ENCODE results near the gene DPM1. TPM values are rescaled to one million over a fixed set of nuclear protein-coding genes. Genes with fewer than 3 reads are reported as not detected.

DPM1 gene
- total RNA-seq, 1 experiment from 2014 or later = 65.5 TPM

- no peak for TF ChIP-seq EZH2 (IDR thresholded peaks at IDR 0.05)
- TF ChIP-seq CBX3 (IDR thresholded peaks at IDR 0.05; ENCODE audit: low read depth) = no peak
- TF ChIP-seq, protein P1, sequence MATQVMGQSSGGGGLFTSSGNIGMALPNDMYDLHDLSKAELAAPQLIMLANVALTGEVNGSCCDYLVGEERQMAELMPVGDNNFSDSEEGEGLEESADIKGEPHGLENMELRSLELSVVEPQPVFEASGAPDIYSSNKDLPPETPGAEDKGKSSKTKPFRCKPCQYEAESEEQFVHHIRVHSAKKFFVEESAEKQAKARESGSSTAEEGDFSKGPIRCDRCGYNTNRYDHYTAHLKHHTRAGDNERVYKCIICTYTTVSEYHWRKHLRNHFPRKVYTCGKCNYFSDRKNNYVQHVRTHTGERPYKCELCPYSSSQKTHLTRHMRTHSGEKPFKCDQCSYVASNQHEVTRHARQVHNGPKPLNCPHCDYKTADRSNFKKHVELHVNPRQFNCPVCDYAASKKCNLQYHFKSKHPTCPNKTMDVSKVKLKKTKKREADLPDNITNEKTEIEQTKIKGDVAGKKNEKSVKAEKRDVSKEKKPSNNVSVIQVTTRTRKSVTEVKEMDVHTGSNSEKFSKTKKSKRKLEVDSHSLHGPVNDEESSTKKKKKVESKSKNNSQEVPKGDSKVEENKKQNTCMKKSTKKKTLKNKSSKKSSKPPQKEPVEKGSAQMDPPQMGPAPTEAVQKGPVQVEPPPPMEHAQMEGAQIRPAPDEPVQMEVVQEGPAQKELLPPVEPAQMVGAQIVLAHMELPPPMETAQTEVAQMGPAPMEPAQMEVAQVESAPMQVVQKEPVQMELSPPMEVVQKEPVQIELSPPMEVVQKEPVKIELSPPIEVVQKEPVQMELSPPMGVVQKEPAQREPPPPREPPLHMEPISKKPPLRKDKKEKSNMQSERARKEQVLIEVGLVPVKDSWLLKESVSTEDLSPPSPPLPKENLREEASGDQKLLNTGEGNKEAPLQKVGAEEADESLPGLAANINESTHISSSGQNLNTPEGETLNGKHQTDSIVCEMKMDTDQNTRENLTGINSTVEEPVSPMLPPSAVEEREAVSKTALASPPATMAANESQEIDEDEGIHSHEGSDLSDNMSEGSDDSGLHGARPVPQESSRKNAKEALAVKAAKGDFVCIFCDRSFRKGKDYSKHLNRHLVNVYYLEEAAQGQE (IDR thresholded peaks at IDR 0.05; ENCODE audit: low read depth) = no peak
Measured at GRCh38 chr20:50932691-50933280, 25.5 kb downstream of the DPM1 start (continued).

GRCh38 chr20:50932016-50932485 lies 26.3 kb downstream of the DPM1 start:
- H3K4me1 ChIP-seq (ENCODE audit: control insufficient read depth in 1 of 2, insufficient read depth in 2 of 2, low read length in 2 of 2) = peaks cover 4 to 27% of the 10 kb centered on the region in 2 experiments; a peak in 3 of 4 replicates
- H3K4me3 ChIP-seq (replicated peaks in 1 of 2; ENCODE audit: low read depth in 1 of 2, low read length in 2 of 2) = peak overlapping the region in 1 of 2 experiments; percentile 55; a peak in 1 of 4 replicates
- ChIA-PET RAD21 (ENCODE audit: low non-redundant PET in 1 of 2, low total read pairs in 2 of 2, uncharacterized antibody in 2 of 2, unreplicated experiment in 2 of 2) (interaction anchor here in 1 of 2 experiments (0.8 kb wide), 1 partner anchor 113 kb away, joined by 3 read pairs; no protein-coding TSS in a partner anchor), CTCF (interaction anchor here (1.4 to 3.9 kb wide), 3 partner anchors 50 to 138 kb away, joined by 5 to 39 read pairs (median 6); partner anchors contain the start of gene BCAS4), POLR2A (interaction anchor here (0.8 to 1.9 kb wide), 7 partner anchors 8 to 137 kb away, joined by 3 to 9 read pairs (median 5); partner anchors contain the start of genes BCAS4, DPM1 and MOCS3)
- DNase-seq (ENCODE audit: low read depth, low spot score) = no peak
- TSS peak; percentile 88 for BruUV-seq (replicated peaks)
- no peak overlapping the region for H2AFZ ChIP-seq (ENCODE audit: low read depth, low read length, poor library complexity, severe bottlenecking)
- intact Hi-C loops (cut with micrococcal nuclease) = no loop called here
- H3K4me2 ChIP-seq (ENCODE audit: low read length) = peak overlapping the region; percentile 75
- peak overlapping the region; percentile 69 for H3K9ac ChIP-seq (ENCODE audit: low read length)
- no peaks in the 10 kb centered on the region for H3K9me3 ChIP-seq (ENCODE audit: control insufficient read depth in 1 of 2, insufficient read depth in 1 of 2, low read depth in 1 of 2, low read length in 2 of 2)
- H3K9me2 ChIP-seq (ENCODE audit: insufficient read depth) = no peaks in the 10 kb centered on the region
- peaks cover 26% of the 10 kb centered on the region; the same call in 1 of the 2 replicates for H4K20me1 ChIP-seq (ENCODE audit: insufficient read depth)
- no peaks in the 10 kb centered on the region for H3K27me3 ChIP-seq (ENCODE audit: insufficient read depth, low read length)
- H3K27ac ChIP-seq (ENCODE audit: low read depth, low read length) = peak overlapping the region; percentile 98
- H3K36me3 ChIP-seq (ENCODE audit: control insufficient read depth in 1 of 2, insufficient read depth in 2 of 2, low read length in 2 of 2) = peaks cover 42 to 43% of the 10 kb centered on the region in 2 experiments
- peaks cover 38% of the 10 kb centered on the region for H3K79me2 ChIP-seq (ENCODE audit: insufficient read depth, low read length)
- no peak for ATAC-seq
- TF ChIP-seq EGR1 (IDR thresholded peaks at IDR 0.05; ENCODE audit: low read depth) = no peak
- no peak for TF ChIP-seq CBX3 (IDR thresholded peaks at IDR 0.05; ENCODE audit: low read depth)
- no peak for TF ChIP-seq ELF1 (IDR thresholded peaks at IDR 0.05; ENCODE audit: borderline replicate concordance, low read depth)
- TF ChIP-seq, protein P2, sequence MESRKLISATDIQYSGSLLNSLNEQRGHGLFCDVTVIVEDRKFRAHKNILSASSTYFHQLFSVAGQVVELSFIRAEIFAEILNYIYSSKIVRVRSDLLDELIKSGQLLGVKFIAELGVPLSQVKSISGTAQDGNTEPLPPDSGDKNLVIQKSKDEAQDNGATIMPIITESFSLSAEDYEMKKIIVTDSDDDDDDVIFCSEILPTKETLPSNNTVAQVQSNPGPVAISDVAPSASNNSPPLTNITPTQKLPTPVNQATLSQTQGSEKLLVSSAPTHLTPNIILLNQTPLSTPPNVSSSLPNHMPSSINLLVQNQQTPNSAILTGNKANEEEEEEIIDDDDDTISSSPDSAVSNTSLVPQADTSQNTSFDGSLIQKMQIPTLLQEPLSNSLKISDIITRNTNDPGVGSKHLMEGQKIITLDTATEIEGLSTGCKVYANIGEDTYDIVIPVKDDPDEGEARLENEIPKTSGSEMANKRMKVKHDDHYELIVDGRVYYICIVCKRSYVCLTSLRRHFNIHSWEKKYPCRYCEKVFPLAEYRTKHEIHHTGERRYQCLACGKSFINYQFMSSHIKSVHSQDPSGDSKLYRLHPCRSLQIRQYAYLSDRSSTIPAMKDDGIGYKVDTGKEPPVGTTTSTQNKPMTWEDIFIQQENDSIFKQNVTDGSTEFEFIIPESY (IDR thresholded peaks at IDR 0.05; ENCODE audit: extremely low read depth, insufficient replicate concordance, low read length) = no peak
- no peak for TF ChIP-seq TCF7L2 (IDR thresholded peaks at IDR 0.05; ENCODE audit: borderline replicate concordance, extremely low read depth, insufficient read depth, insufficient read length)
- no peak for TF ChIP-seq SP1 (IDR thresholded peaks at IDR 0.05; ENCODE audit: low read depth)
- TF ChIP-seq, protein P1 (IDR thresholded peaks at IDR 0.05; ENCODE audit: low read depth) = no peak
- no peak for TF ChIP-seq EZH2phosphoT487 (IDR thresholded peaks at IDR 0.05; ENCODE audit: borderline replicate concordance)
- TF ChIP-seq RAD21 (IDR thresholded peaks at IDR 0.05; ENCODE audit: low read depth) = no peak
- TF ChIP-seq SIN3A (IDR thresholded peaks at IDR 0.05; ENCODE audit: low read depth) = no peak
- no peak for TF ChIP-seq CEBPB (IDR thresholded peaks at IDR 0.05; ENCODE audit: low read depth)
- no peak for TF ChIP-seq YY1 (IDR thresholded peaks at IDR 0.05; ENCODE audit: extremely low read depth, insufficient replicate concordance, low read depth, low read length)

Data from HCT116 (cell line).